ENCODE data around the gene ZNF485.
A peak's percentile ranks its signal among the peaks of the same experiment; 100 is the strongest.
"Not testable (repeated sequence)": the region's sequence is repeated elsewhere in the genome, so short reads cannot be mapped to it uniquely, and the experiment has no call there.

Gene ZNF485

DNA sequence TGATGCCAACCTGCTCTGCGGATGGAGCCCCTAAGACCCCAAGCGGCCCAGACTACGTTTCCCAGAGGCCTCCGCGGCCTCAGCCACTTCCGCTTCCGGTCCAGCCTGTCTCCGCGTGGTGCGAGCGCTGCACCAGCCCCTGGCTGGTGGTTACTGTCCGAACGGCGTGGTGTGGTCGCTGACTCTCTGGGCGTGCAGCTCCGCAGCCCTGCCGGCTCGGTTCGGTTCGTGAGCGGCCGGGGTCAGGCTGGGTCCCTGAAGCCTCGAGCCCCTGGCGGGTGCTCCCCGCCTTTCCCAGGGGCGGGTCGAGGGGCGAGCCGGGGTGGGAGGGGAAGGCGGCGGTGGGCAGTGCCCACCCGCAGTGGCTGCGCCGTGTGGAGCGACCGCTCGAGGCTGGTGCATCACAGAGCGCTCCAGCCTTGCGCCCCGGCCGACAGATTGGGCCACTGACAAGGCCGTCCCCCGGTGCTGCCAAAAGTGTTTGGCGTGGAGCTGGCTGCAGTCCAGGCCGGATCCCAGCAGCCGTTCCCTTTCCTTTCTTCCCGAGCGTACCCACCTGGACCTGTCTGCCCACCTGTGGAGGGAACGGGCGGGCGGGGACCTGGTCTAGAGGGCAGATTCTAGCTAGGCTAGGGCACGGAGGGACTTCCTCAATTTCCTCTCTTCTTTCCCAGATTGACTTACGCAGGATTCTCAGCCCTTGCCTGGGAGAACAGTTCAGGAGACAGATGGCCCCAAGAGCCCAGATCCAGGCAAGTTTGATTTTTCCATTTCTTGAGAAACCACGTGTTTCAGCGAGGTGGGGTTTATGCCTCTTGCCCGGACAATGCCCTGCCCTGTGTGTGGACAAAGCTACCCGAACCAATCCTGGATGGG lies at the start of gene ZNF485:
Gene ZNF485 (plus strand): TSS at position 116 of the 876 bp plus-strand sequence. CDS start 613 bp downstream, at position 729.
- Mint-ChIP-seq H3K27ac (peak within 1 kb of the TSS; percentile 89), H3K27me3 (peaks cover 5% of the 10 kb centered on the region), H3K36me3 (ENCODE audit: low read depth) (peaks cover 46% of the 10 kb centered on the region), H3K4me1 (ENCODE audit: low read depth) (peaks cover 43% of the 10 kb centered on the region), H3K4me3 (peak within 1 kb of the TSS; percentile 87), H3K9me3 (peaks cover 15% of the 10 kb centered on the region)

DNA sequence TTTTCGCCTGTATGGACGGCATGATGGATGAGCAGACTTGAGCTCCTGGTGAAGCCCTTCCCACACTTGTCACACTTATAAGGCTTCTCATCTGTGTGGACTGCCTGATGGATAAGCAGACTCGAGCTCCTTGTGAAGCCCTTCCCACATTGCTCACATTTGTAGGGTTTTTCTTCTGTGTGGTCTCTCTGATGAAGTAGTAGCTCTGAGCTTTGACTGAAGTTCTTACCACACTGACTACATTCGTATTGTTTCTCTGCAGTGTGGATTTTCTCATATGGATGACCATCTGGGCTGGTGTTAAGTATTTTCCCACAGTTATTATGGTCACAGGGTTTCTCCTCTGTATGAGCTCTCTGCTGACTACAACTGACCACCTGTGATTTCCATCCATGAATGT lies 49.0 kb upstream of the ZNF485 start:
- H3K36me3 Mint-ChIP-seq (ENCODE audit: low read depth): peaks cover 90% of the 10 kb centered on the region
- peaks cover 68% of the 10 kb centered on the region for H3K9me3 Mint-ChIP-seq
- H3K4me1 Mint-ChIP-seq (ENCODE audit: low read depth): no peaks in the 10 kb centered on the region

DNA sequence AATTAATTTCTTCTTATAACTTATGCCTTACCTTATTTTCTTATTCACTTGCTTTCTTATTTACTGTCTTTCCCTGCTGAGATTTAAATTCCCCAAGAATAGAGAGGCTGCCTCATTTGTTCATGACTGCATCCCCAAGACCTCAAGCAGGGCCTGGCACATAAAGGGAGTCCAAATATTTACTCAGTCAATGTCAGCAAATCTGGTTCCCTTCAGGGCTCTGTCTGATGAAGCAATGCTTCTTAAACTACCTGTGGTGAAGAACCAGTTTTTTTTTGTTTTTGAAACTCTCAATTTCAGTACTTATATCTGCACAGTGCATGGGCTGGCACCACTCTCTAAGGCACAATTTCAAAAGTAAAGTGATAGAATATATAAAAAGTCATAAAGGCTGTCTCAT lies 36.6 kb upstream of the ZNF485 start:
- Mint-ChIP-seq H3K27me3 (no peaks in the 10 kb centered on the region), H3K27ac (no peak overlapping the region), H3K36me3 (ENCODE audit: low read depth) (peaks cover 51% of the 10 kb centered on the region), H3K4me1 (ENCODE audit: low read depth) (peaks cover 37% of the 10 kb centered on the region), H3K4me3 (no peak overlapping the region), H3K9me3 (peaks cover 14% of the 10 kb centered on the region)

More for the DNA sequence above, 49.0 kb upstream of the ZNF485 start:
- H3K4me3 Mint-ChIP-seq: no peak overlapping the region
- no peak overlapping the region for H3K27ac Mint-ChIP-seq
- no peaks in the 10 kb centered on the region for H3K27me3 Mint-ChIP-seq

DNA sequence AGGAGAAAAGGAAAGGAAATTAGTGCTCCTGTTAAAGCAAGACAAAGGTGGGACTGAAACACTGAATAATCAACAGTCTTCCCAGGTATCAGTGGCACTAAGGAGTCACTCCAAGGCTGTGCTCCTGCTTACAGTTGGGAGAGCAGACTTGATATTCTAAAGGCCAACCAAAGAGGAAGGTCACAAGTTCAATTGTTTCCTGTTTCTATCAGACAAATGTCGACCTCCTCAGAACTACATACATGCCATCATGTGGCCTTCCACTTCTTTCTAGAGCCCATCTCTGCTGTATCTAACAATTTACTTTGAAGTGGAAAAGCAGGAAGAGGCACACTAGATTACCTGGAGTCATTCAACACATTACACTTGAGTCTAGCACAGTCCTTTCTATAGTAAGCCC lies 35.3 kb upstream of the ZNF485 start:
- H3K9me3 Mint-ChIP-seq: peaks cover 27% of the 10 kb centered on the region
- peaks cover 50% of the 10 kb centered on the region for H3K4me1 Mint-ChIP-seq (ENCODE audit: low read depth)
- H3K27me3 Mint-ChIP-seq: no peaks in the 10 kb centered on the region
- H3K27ac Mint-ChIP-seq: no peak overlapping the region
- H3K36me3 Mint-ChIP-seq (ENCODE audit: low read depth): peaks cover 52% of the 10 kb centered on the region
- H3K4me3 Mint-ChIP-seq: no peak overlapping the region

DNA sequence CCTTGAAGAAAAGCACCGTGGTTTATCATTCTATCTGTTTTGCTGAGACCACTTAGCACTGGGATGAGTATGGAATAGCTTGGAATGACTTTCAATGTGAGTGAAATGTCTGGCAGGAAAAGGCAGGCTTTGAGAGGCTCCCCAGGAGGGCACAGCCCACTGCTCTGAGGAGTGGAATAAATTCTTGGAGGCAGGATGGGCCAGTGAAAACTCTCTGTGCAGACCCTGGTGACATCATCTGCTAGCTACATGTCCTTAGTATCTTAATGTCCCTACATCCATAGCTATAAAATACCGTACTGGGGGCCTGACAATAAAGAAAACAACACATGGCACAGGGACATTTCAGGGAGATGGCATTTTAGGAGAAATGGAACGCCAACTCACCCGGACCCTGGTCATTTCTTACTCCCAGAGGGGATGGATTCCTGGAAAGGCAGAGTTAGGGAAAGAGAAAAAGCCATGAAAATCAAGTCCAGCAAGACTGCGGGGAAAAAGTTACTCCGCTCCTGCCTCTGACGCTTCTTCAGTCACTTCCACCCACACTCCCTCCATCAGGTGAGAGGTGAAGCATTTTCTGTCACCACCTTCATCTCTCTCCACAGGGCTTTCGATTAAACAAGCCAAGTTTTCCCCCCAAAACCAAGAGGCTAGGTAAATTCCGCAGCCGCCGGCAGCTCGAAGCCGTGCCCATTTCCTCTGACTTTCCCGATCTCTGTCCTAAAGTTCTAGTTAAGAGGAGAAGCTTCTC lies 32.8 kb upstream of the ZNF485 start:
- Mint-ChIP-seq H3K9me3 (peaks cover 40% of the 10 kb centered on the region), H3K36me3 (ENCODE audit: low read depth) (peaks cover 59% of the 10 kb centered on the region), H3K27ac (peak overlapping the region; percentile 76), H3K27me3 (no peaks in the 10 kb centered on the region), H3K4me1 (ENCODE audit: low read depth) (peaks cover 59% of the 10 kb centered on the region), H3K4me3 (peak overlapping the region; percentile 81)

DNA sequence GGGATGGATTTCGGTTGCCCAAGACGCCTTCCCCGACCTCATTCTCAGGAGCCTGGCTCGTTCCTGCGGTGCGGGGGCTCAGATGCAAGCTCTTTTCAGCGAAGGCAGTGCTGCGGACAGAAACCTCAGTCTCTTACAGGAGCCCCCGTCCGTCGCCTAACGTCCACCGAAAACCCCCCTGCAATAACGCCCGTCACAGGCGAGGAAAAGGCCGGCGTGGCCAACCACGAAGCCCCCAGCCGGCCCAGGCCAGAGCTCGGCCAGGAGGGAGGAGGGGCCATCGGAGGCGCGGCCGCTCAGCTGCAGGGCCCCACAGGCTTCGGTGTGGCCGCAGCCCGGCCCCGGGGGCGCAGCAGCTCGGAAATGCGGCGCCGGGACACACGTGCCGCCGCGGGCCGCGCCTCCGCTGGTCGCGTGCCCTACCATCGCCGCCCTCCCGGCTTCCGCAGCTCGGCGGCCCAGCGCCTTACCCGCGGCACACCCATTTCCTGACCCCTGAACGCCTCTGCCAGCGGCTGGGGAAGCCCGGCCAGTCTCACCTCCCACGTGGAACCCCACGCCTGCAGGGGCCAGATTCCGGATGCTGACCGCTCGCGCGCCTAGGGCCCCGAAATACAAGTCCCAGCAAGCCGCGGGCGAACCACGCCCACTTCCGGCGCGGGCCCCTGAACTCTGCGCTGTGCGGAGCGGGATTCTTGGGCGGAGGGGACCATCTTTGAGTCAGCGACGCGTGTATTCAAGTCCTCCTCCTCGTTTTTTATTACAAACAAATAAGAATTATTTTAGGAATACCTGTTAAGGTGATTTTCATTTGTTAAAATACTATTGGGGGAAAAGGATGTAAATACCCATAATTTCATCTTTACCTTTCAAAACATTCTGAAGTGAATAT lies 32.0 kb upstream of the ZNF485 start, which contains the start of gene ZNF239:
Gene ZNF239 (minus strand): TSS at position 616 of the 892 bp plus-strand sequence. CDS start 16,537 bp downstream, outside the sequence.
- peaks cover 59% of the 10 kb centered on the region for H3K4me1 Mint-ChIP-seq (ENCODE audit: low read depth)
- peak within 1 kb of the TSS; percentile 81 for H3K4me3 Mint-ChIP-seq

DNA sequence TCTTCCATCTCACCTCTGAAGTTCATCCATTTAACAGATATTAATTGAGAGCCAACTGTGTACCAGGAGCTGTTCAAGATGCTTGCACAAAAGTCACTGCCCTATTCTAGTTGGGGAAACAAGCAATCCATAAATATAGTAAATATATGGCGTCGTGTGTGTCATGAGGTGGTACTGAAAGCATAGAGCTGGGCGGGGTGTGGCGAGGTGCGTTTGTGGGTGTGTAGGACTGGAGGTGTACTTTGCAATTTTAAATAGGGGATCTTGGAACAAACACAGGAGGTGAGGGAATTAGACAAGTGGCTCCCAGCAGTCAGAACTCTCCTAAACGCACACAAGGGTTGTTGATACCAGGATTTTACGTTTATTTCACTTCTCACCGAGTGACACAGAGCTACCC lies 31.3 kb upstream of the ZNF485 start:
- H3K27me3 Mint-ChIP-seq: no peaks in the 10 kb centered on the region
- peak overlapping the region; percentile 55 for H3K27ac Mint-ChIP-seq
- H3K4me3 Mint-ChIP-seq: peak overlapping the region; percentile 76
- H3K36me3 Mint-ChIP-seq (ENCODE audit: low read depth): peaks cover 59% of the 10 kb centered on the region
- H3K9me3 Mint-ChIP-seq: peaks cover 40% of the 10 kb centered on the region
- H3K4me1 Mint-ChIP-seq (ENCODE audit: low read depth): peaks cover 59% of the 10 kb centered on the region

More for the DNA sequence above, 32.0 kb upstream of the ZNF485 start, which contains the start of gene ZNF239:
- H3K36me3 Mint-ChIP-seq (ENCODE audit: low read depth): peaks cover 59% of the 10 kb centered on the region
- peak within 1 kb of the TSS; percentile 76 for H3K27ac Mint-ChIP-seq
- peaks cover 40% of the 10 kb centered on the region for H3K9me3 Mint-ChIP-seq
- no peaks in the 10 kb centered on the region for H3K27me3 Mint-ChIP-seq

DNA sequence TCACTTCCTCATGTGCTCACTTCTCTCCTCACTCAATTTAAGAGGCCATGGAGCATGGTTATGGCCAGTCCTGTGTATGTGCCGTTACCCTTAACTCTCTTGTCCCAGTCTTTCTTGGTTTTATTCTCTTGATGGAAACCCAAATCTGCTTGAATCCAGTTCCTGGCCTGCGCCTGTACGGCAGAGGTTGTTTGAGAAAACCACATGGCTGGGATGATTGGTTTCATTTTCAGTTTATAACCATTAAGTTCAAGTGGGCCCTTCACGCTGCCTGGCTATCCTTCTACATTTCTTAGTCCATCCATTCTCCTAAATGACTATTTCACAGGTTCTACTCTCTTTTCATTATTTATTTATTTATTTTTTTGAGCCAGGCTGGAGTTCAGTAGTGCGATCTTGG lies 30.2 kb upstream of the ZNF485 start:
- Mint-ChIP-seq H3K4me3 (peak overlapping the region; percentile 38), H3K4me1 (ENCODE audit: low read depth) (peaks cover 52% of the 10 kb centered on the region), H3K9me3 (peaks cover 35% of the 10 kb centered on the region), H3K27me3 (no peaks in the 10 kb centered on the region), H3K36me3 (ENCODE audit: low read depth) (peaks cover 48% of the 10 kb centered on the region), H3K27ac (peak overlapping the region; percentile 66)

DNA sequence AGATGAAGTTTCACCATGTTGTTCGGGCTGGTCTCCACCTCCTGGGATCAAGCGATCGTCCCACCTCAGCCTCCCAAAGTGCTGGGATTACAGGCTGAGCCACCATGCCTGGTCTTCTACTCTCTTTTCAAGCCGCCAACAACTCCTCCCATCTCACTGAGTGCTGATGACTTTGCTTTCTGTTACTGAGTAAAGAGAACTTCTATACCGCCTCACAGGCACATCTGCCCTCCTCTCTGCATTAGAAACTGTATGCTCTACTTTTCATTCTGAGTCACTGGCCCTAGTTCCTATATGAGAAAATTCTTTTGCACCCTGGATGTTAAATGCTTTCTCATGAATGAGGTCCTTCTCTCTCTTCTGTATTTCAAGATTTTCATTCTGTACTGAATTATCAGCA lies 29.7 kb upstream of the ZNF485 start:
- Mint-ChIP-seq H3K27ac (no peak overlapping the region), H3K27me3 (no peaks in the 10 kb centered on the region), H3K36me3 (ENCODE audit: low read depth) (peaks cover 46% of the 10 kb centered on the region), H3K9me3 (peaks cover 35% of the 10 kb centered on the region), H3K4me3 (no peak overlapping the region), H3K4me1 (ENCODE audit: low read depth) (peaks cover 48% of the 10 kb centered on the region)

DNA sequence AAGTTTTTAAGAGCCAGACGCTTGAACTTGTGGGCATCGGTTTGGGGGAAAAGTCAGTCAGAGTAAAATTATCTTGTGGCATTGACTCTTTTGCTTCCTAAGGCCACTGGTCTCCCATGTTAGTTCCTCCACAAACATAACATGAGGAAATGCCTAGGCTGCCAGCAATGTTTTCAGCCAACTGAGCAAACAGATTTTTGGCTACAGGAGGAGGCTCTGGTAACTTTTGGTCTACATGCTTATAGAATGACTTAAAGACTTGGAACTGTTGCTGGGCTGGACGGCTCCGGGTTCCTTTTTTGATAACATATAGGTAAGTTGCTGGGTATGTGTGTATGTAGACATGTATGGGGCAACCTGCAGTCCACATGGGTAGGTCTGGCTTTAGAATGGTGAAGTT lies 22.2 kb upstream of the ZNF485 start:
- Mint-ChIP-seq H3K4me1 (ENCODE audit: low read depth) (peaks cover 10% of the 10 kb centered on the region), H3K4me3 (no peak overlapping the region), H3K27me3 (peaks cover 5% of the 10 kb centered on the region), H3K9me3 (no peaks in the 10 kb centered on the region), H3K36me3 (ENCODE audit: low read depth) (no peaks in the 10 kb centered on the region), H3K27ac (no peak overlapping the region)

DNA sequence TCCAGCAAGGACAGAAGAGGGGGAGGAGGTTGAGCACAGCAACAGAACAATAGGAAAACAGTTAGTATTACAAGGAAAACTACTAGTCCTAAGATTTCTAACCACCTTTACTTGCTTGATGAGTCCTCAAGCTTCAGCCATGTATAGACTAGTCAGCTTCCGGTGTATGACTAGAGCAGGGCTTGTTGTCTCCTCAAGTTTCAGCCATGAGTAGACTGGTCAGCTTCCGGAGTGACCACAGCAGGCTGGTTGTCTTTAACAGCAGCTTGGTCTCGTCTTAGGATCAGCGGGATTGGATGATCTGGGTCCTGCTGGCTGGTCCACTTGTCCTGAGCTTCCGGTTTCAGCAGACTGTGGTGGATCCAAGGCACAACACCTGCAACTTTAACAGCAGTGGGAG lies 21.2 kb upstream of the ZNF485 start:
- H3K27ac Mint-ChIP-seq: no peak overlapping the region
- no peak overlapping the region for H3K4me3 Mint-ChIP-seq
- H3K9me3 Mint-ChIP-seq: no peaks in the 10 kb centered on the region
- H3K36me3 Mint-ChIP-seq (ENCODE audit: low read depth): no peaks in the 10 kb centered on the region
- H3K27me3 Mint-ChIP-seq: peaks cover 5% of the 10 kb centered on the region
- peaks cover 10% of the 10 kb centered on the region for H3K4me1 Mint-ChIP-seq (ENCODE audit: low read depth)

DNA sequence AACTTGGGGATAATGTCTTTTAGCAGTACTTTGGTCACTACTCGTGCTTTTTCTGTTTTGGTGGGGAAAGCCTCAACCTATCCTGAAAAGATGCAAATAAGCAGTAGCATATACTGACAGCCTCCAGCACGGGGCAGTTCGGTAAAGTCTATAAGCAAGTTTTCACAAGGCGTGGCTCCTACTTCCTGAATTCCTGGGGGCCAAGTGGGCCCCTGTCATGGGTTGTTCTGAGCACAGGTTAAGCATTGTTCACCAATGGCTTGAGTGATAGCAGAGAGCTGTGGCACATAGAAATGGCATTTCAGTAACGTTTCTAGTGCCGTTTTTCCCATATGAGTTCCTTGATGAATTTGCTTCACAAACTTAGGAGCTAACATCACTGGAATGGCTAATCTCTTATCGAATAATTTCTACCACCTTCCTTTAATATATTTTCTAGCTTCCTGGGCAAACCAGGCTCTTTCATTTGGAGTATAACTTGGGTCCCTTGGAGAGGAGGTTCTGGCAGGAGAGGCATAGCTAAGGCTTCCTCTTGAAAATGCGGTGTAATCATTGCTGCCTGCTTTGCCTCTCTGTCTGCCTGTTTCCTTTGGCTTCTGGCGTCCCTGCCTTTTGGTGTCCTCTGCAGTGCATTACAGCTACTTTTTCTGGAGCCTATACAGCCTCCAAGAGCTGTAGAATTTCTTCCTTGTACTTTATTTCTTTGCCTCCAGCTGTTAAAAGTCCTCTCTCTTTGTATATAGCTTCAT lies 20.1 kb upstream of the ZNF485 start:
- Mint-ChIP-seq H3K36me3 (ENCODE audit: low read depth) (no peaks in the 10 kb centered on the region), H3K27ac (no peak overlapping the region), H3K4me1 (ENCODE audit: low read depth) (peaks cover 10% of the 10 kb centered on the region), H3K4me3 (no peak overlapping the region), H3K27me3 (peaks cover 5% of the 10 kb centered on the region), H3K9me3 (no peaks in the 10 kb centered on the region)

DNA sequence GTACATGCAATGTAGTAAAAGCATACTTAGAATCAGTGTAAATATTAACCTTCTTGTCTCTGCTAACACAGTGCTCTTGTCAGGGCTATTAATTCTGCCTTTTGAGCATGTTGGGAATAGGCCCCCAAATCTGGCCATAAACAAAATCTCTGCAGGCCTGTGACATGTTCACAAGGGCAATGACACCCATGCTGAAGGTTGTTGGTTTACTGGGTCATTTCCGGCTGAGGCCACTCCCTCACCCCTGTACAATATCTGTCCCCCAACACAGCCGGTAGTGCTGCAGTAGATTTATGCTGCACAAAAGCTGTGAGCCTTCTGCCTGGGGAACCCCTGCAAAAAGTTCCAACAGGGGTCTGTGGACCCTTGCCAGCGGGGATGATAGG lies 19.5 kb upstream of the ZNF485 start:
- H3K4me3 Mint-ChIP-seq; H3K36me3 Mint-ChIP-seq (ENCODE audit: low read depth); H3K4me1 Mint-ChIP-seq (ENCODE audit: low read depth); H3K9me3 Mint-ChIP-seq; H3K27me3 Mint-ChIP-seq; H3K27ac Mint-ChIP-seq: not testable (repeated sequence)

All from stimulated activated naive CD8-positive, alpha-beta T cell treated with anti-CD3 and anti-CD28 coated beads, Interleukin-15, Interleukin-2, amounts not matched to agents 100 ng/mL and 50 ng/mL, for 24 hours (primary cell).